Neural progenitor cell (in vitro differentiated cells): Measurements from ENCODE around the gene CRLF2.

ENCODE experiments used
- EZH2 ChIP-seq: fragments of 200-600 bp; sonication (generic); IDR thresholded peaks from 2 replicates; pipeline ENCODE4 v1.6.1; 2017; ENCODE audit warnings: antibody characterized with exemption, mild to moderate bottlenecking, moderate library complexity
- TF ChIP-seq, protein P1 (sequence below): fragments of 200-600 bp; sonication (generic); IDR thresholded peaks from 2 replicates; pipeline ENCODE4 v1.5.1; 2017; ENCODE audit warnings: antibody characterized with exemption, mild to moderate bottlenecking

DNA sequence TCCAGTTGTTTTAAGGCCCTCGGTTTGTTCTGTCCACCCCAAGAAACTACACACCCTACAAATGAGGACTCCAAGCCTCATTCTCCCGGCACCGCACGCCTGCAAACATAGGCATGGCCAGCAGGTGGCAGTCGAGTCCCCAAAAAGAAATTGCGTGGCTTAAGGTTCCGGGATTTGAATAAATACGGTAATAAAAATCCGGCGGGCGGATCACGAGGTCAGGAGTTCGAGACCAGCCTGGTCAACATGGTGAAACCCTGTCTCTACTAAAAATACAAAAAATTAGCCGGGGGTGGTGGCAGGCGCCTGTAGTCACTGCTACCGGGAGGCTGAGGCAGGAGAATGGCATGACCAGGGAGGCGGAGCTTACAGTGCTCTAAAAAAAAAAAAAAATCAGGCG lies 34.4 kb upstream of the CRLF2 start:
- TF ChIP-seq, protein P1, sequence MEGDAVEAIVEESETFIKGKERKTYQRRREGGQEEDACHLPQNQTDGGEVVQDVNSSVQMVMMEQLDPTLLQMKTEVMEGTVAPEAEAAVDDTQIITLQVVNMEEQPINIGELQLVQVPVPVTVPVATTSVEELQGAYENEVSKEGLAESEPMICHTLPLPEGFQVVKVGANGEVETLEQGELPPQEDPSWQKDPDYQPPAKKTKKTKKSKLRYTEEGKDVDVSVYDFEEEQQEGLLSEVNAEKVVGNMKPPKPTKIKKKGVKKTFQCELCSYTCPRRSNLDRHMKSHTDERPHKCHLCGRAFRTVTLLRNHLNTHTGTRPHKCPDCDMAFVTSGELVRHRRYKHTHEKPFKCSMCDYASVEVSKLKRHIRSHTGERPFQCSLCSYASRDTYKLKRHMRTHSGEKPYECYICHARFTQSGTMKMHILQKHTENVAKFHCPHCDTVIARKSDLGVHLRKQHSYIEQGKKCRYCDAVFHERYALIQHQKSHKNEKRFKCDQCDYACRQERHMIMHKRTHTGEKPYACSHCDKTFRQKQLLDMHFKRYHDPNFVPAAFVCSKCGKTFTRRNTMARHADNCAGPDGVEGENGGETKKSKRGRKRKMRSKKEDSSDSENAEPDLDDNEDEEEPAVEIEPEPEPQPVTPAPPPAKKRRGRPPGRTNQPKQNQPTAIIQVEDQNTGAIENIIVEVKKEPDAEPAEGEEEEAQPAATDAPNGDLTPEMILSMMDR: peak; percentile 99
- no peak for TF ChIP-seq EZH2
